HEK293 (cell line): ENCODE data around the gene SNRNP40.

Experiments used
- AEBP2 ChIP-seq: fragments of 450-650 bp; formaldehyde crosslinking; IDR thresholded peaks from 2 replicates; pipeline ENCODE4 v1.5.1; 2016; ENCODE audit warnings: missing biosample characterization, missing genetic modification characterization, borderline replicate concordance
- GLI2 ChIP-seq: fragments of 450-650 bp; formaldehyde crosslinking; IDR thresholded peaks from 2 replicates; pipeline ENCODE4; 2017; ENCODE audit warnings: missing biosample characterization, missing genetic modification characterization, low read depth, borderline replicate concordance
- HOXD13 ChIP-seq: sonication (generic); formaldehyde crosslinking; IDR thresholded peaks from 2 replicates; pipeline ENCODE4 v1.8.0; 2022; ENCODE audit warnings: missing genetic modification reagents, borderline replicate concordance
- KLF7 ChIP-seq: fragments of 450-650 bp; formaldehyde crosslinking; IDR thresholded peaks from 2 replicates; pipeline ENCODE4 v1.5.1; 2016; ENCODE audit warnings: missing biosample characterization, missing genetic modification characterization, borderline replicate concordance
- KLF8 ChIP-seq: fragments of 450-650 bp; formaldehyde crosslinking; IDR thresholded peaks from 2 replicates; pipeline ENCODE4 v1.5.1; 2016; ENCODE audit warnings: missing biosample characterization, missing genetic modification characterization
- MEIS1 ChIP-seq: sonication (generic); formaldehyde crosslinking; IDR thresholded peaks from 2 replicates; pipeline ENCODE4 v1.8.1; 2022; ENCODE audit warnings: missing genetic modification reagents, mild to moderate bottlenecking, borderline replicate concordance
- MYNN ChIP-seq: fragments of 450-650 bp; formaldehyde crosslinking; IDR thresholded peaks from 2 replicates; pipeline ENCODE4 v1.5.1; 2016; ENCODE audit warnings: missing biosample characterization, missing genetic modification characterization, borderline replicate concordance
- OVOL3 ChIP-seq: fragments of 450-650 bp; formaldehyde crosslinking; IDR thresholded peaks from 2 replicates; pipeline ENCODE4 v1.5.1; 2016; ENCODE audit warnings: missing biosample characterization, missing genetic modification characterization
- SCRT2 ChIP-seq: fragments of 450-650 bp; formaldehyde crosslinking; IDR thresholded peaks from 2 replicates; pipeline ENCODE4 v1.5.1; 2016; ENCODE audit warnings: missing biosample characterization, missing genetic modification characterization
- ZBTB11 ChIP-seq: fragments of 450-650 bp; formaldehyde crosslinking; conservative IDR thresholded peaks from 2 replicates; pipeline ENCODE4 v1.5.1; 2016; ENCODE audit warnings: low read depth, missing biosample characterization, missing genetic modification characterization
- ZBTB49 ChIP-seq: fragments of 450-650 bp; formaldehyde crosslinking; IDR thresholded peaks from 2 replicates; pipeline ENCODE4 v1.5.1; 2016; ENCODE audit warnings: missing biosample characterization, missing genetic modification characterization, low read depth
- ZNF114 ChIP-seq: fragments of 450-650 bp; formaldehyde crosslinking; IDR thresholded peaks from 2 replicates; pipeline ENCODE4 v1.5.0; 2017; ENCODE audit warnings: missing biosample characterization, missing genetic modification characterization
- ZNF132 ChIP-seq: fragments of 450-650 bp; formaldehyde crosslinking; IDR thresholded peaks from 2 replicates; pipeline ENCODE4 v1.5.1; 2017; ENCODE audit warnings: missing biosample characterization, missing genetic modification characterization, borderline replicate concordance
- ZNF133 ChIP-seq: fragments of 450-650 bp; formaldehyde crosslinking; IDR thresholded peaks from 2 replicates; pipeline ENCODE4 v1.5.1; 2016; ENCODE audit warnings: missing biosample characterization, missing genetic modification characterization
- ZNF140 ChIP-seq: fragments of 450-650 bp; formaldehyde crosslinking; IDR thresholded peaks from 2 replicates; pipeline ENCODE4 v1.5.1; 2016; ENCODE audit warnings: missing biosample characterization, missing genetic modification characterization
- ZNF19 ChIP-seq: fragments of 450-650 bp; formaldehyde crosslinking; IDR thresholded peaks from 2 replicates; pipeline ENCODE4; 2016; ENCODE audit warnings: missing biosample characterization, missing genetic modification characterization, low read depth
- ZNF24 ChIP-seq: fragments of 450-650 bp; formaldehyde crosslinking; IDR thresholded peaks from 2 replicates; pipeline ENCODE4 v1.5.1; 2016; ENCODE audit warnings: missing biosample characterization, missing genetic modification characterization
- ZNF274 ChIP-seq, 2 experiments: fragments of 200-500 bp in 1 of 2; fragments of 450-650 bp in 1 of 2; sonication (Bioruptor generic) in 1 of 2; formaldehyde crosslinking in 1 of 2; IDR thresholded peaks; 2 replicates each; pipeline versions ENCODE4 v1.5.1 to v1.6.1; 2014 to 2016; ENCODE audit warnings: borderline replicate concordance in 1 of 2, inconsistent platforms in 1 of 2, low read length in 1 of 2, missing biosample characterization in 1 of 2, missing genetic modification characterization in 1 of 2
- ZNF292 ChIP-seq: fragments of 450-650 bp; formaldehyde crosslinking; IDR thresholded peaks from 2 replicates; pipeline ENCODE4 v1.5.1; 2016; ENCODE audit warnings: low read depth, missing biosample characterization, missing genetic modification characterization, borderline replicate concordance
- ZNF302 ChIP-seq: fragments of 450-650 bp; formaldehyde crosslinking; IDR thresholded peaks from 2 replicates; pipeline ENCODE4 v1.5.1; 2016; ENCODE audit warnings: missing biosample characterization, missing genetic modification characterization, low read depth
- ZNF404 ChIP-seq: fragments of 450-650 bp; formaldehyde crosslinking; IDR thresholded peaks from 2 replicates; pipeline ENCODE4 v1.5.1; 2017; ENCODE audit warnings: missing biosample characterization, missing genetic modification characterization
- ZNF433 ChIP-seq: fragments of 450-650 bp; formaldehyde crosslinking; IDR thresholded peaks from 2 replicates; pipeline ENCODE4 v1.5.1; 2016; ENCODE audit warnings: missing biosample characterization, missing genetic modification characterization, low read depth
- ZNF488 ChIP-seq: fragments of 450-650 bp; formaldehyde crosslinking; IDR thresholded peaks from 2 replicates; pipeline ENCODE4 v1.5.1; 2016; ENCODE audit warnings: missing biosample characterization, missing genetic modification characterization
- ZNF560 ChIP-seq: fragments of 450-650 bp; formaldehyde crosslinking; IDR thresholded peaks from 2 replicates; pipeline ENCODE4 v1.5.1; 2017; ENCODE audit warnings: missing biosample characterization, missing genetic modification characterization, borderline replicate concordance
- ZNF571 ChIP-seq: fragments of 450-650 bp; formaldehyde crosslinking; IDR thresholded peaks from 2 replicates; pipeline ENCODE4 v1.5.0; 2017; ENCODE audit warnings: missing biosample characterization, missing genetic modification characterization
- ZNF623 ChIP-seq: fragments of 450-650 bp; formaldehyde crosslinking; IDR thresholded peaks from 2 replicates; pipeline ENCODE4 v1.5.1; 2016; ENCODE audit warnings: missing biosample characterization, missing genetic modification characterization
- ZNF658 ChIP-seq: fragments of 450-650 bp; formaldehyde crosslinking; IDR thresholded peaks from 2 replicates; pipeline ENCODE4; 2016; ENCODE audit warnings: missing biosample characterization, missing genetic modification characterization
- ZNF677 ChIP-seq: fragments of 450-650 bp; IDR thresholded peaks from 2 replicates; pipeline ENCODE4 v1.5.0; 2018; ENCODE audit warnings: missing biosample characterization, mild to moderate bottlenecking, missing genetic modification characterization, moderate library complexity
- ZNF704 ChIP-seq: fragments of 450-650 bp; formaldehyde crosslinking; IDR thresholded peaks from 2 replicates; pipeline ENCODE4 v1.5.1; 2016; ENCODE audit warnings: missing biosample characterization, missing genetic modification characterization
- ZNF776 ChIP-seq: fragments of 450-650 bp; formaldehyde crosslinking; IDR thresholded peaks from 2 replicates; pipeline ENCODE4 v1.5.0; 2017; ENCODE audit warnings: missing biosample characterization, missing genetic modification characterization, borderline replicate concordance
- ZNF785 ChIP-seq: fragments of 450-650 bp; formaldehyde crosslinking; IDR thresholded peaks from 2 replicates; pipeline ENCODE4 v1.5.1; 2016; ENCODE audit warnings: missing biosample characterization, missing genetic modification characterization

Gene SNRNP40

GRCh38 chr1:31296486-31297276 lies at the start of gene SNRNP40, which contains the start of gene ZCCHC17 (continued):
- no peak for TF ChIP-seq ZBTB49 (tag by site-specific recombination)
- no peak for TF ChIP-seq ZNF776 (tag by site-specific recombination)
- TF ChIP-seq ZBTB11 (tag by site-specific recombination) = no peak
- TF ChIP-seq ZNF433 = no peak
- TF ChIP-seq ZNF404 (tag by site-specific recombination) = no peak
- TF ChIP-seq ZNF658 (tag by site-specific recombination) = no peak
- TF ChIP-seq ZNF133 (tag by site-specific recombination) = no peak
- TF ChIP-seq ZNF140 = no peak
- TF ChIP-seq ZNF704 = no peak
- no peak for TF ChIP-seq ZNF274 (IDR thresholded peaks at IDR 0.05; ENCODE audit: low read length)
- TF ChIP-seq ZNF274 (tag by site-specific recombination; IDR thresholded peaks at IDR 0.05; ENCODE audit: borderline replicate concordance) = no peak
- TF ChIP-seq ZNF488 (tag by site-specific recombination) = no peak
- TF ChIP-seq KLF8 = peak; percentile 15; the same call in 1 of the 2 replicates
- no peak; the same call in 1 of the 2 replicates for TF ChIP-seq GLI2 (tag by site-specific recombination)
- TF ChIP-seq ZNF571 (tag by site-specific recombination) = no peak
- 0 out of 2 replicates have a peak, but pooled peaks have one; percentile 11 for TF ChIP-seq KLF7 (tag by site-specific recombination)
- no peak for TF ChIP-seq ZNF785 (tag by site-specific recombination)
- TF ChIP-seq ZNF132 (tag by site-specific recombination) = no peak
- TF ChIP-seq OVOL3 (tag by site-specific recombination) = no peak
- no peak for TF ChIP-seq HOXD13 (CRISPR knock-in tag)
- TF ChIP-seq ZNF677 (tag by site-specific recombination) = no peak
- no peak for TF ChIP-seq ZNF19
- TF ChIP-seq ZNF560 (tag by site-specific recombination) = no peak
- TF ChIP-seq MEIS1 (CRISPR knock-in tag) = no peak
- TF ChIP-seq MYNN (tag by site-specific recombination) = no peak
- no peak for TF ChIP-seq ZNF302 (tag by site-specific recombination)
- no peak for TF ChIP-seq ZNF24 (tag by site-specific recombination)
- TF ChIP-seq AEBP2 (tag by site-specific recombination) = no peak
- TF ChIP-seq ZNF114 = no peak
- no peak for TF ChIP-seq SCRT2 (tag by site-specific recombination)
- no peak for TF ChIP-seq ZNF292 (tag by site-specific recombination)
- no peak for TF ChIP-seq ZNF623
